Stomach (tissue), 9 donors: ENCODE results near the gene CD59. TPM values are rescaled to one million over a fixed set of nuclear protein-coding genes. Genes with fewer than 3 reads are reported as not detected.
A peak's percentile ranks its signal among the peaks of the same experiment; 100 is the strongest.

Experiments used
- DNase-seq, 2 donors: peaks; one replicate each; pipeline versions ENCODE4 v3.0.0 to v3.0.0-alpha.2; 2013 to 2019
- H3K27ac ChIP-seq, 5 donors: fragments of 200-600 bp in 4 of 5; sonication (generic) in 4 of 5; one replicate each; pipeline ENCODE4 v1.5.1; 2013 to 2019; ENCODE audit warnings: mild to moderate bottlenecking in 1 of 5, moderate library complexity in 1 of 5
- H3K27me3 ChIP-seq, 3 donors: fragments of 200-600 bp; sonication (generic); one replicate each; pipeline ENCODE4 v1.5.1; 2017 to 2019; ENCODE audit warnings: mixed run types in 1 of 3
- H3K36me3 ChIP-seq, 4 donors: fragments of 200-600 bp; sonication (generic); 1 replicate in 3 of 4; 2 replicates in 1 of 4; pipeline ENCODE4 v1.5.1; 2016 to 2019
- H3K4me1 ChIP-seq, 4 donors: fragments of 200-600 bp; sonication (generic); one replicate each; pipeline ENCODE4 v1.5.1; 2016 to 2019
- H3K4me3 ChIP-seq, 4 donors: fragments of 200-600 bp; sonication (generic) in 3 of 4; one replicate each; pipeline ENCODE4 v1.5.1; 2016 to 2019; ENCODE audit warnings: mild to moderate bottlenecking in 1 of 4
- H3K9me3 ChIP-seq, 4 donors: fragments of 200-600 bp; sonication (generic); one replicate each; pipeline ENCODE4 v1.5.1; 2016 to 2019
- CTCF ChIP-seq, 7 experiments: fragments of 450-650 bp in 4 of 7; fragments of 200-600 bp in 3 of 7; sonication (generic) in 3 of 7; IDR thresholded peaks; one replicate each; pipeline ENCODE4 v1.5.1; 2016 to 2019; ENCODE audit warnings: antibody characterized with exemption in 7 of 7, control low read depth in 2 of 7, mild to moderate bottlenecking in 1 of 7
- EP300 ChIP-seq: sonication (generic); formaldehyde crosslinking; IDR thresholded peaks from one replicate; pipeline ENCODE4 v1.6.1; 2017; ENCODE audit warnings: antibody characterized with exemption
- POLR2A ChIP-seq, 4 donors: fragments of 450-650 bp; IDR thresholded peaks; one replicate each; pipeline ENCODE4 v1.6.1; 2016; ENCODE audit warnings: antibody characterized with exemption in 4 of 4, control low read depth in 2 of 4, mild to moderate bottlenecking in 1 of 4, moderate library complexity in 1 of 4
- POLR2AphosphoS5 ChIP-seq, 3 donors: sonication (generic); formaldehyde crosslinking; IDR thresholded peaks; one replicate each; pipeline ENCODE4 v1.6.1; 2016; ENCODE audit warnings: antibody characterized with exemption in 3 of 3
- WGBS, 5 donors: extraction: QIAGEN DNeasy Blood & Tissue Kit in 3 of 5; methylation state at CpG; one replicate each; pipeline versions ENCODE4 v1.1.5 to v1.1.7; 2013 to 2018; 5-methylcytosine and 5-hydroxymethylcytosine counted together
- intact Hi-C: fragments of 100-400 bp; cut with DNase I; formaldehyde crosslinking; loops from one replicate; pipeline ENCODE4 v1.15.1; 2023; ENCODE audit warnings: low total_unique reads
- polyA plus RNA-seq, 3 donors: library from polyadenylated mRNA; stranded (reverse); fragments of 200-250 nt; gene quantifications; one replicate each; pipeline ENCODE4 v1.2.3, GENCODE V29; 2013
- total RNA-seq, 5 donors: library from RNA; depleted of rRNA; stranded (reverse); fragments of >200 nt; gene quantifications; one replicate each; pipeline versions ENCODE4 v1.1.0 to v1.2.3, GENCODE V29; 2014 to 2016
- donor health status: healthy with polysubstance abuse.
- donor health status: Bipolar disorder and iron deficiency.
- donor health status: healthy.

CD59 gene
- total and polyA plus RNA-seq, 8 donors: 6.4 to 225 (median 138) TPM

DNA sequence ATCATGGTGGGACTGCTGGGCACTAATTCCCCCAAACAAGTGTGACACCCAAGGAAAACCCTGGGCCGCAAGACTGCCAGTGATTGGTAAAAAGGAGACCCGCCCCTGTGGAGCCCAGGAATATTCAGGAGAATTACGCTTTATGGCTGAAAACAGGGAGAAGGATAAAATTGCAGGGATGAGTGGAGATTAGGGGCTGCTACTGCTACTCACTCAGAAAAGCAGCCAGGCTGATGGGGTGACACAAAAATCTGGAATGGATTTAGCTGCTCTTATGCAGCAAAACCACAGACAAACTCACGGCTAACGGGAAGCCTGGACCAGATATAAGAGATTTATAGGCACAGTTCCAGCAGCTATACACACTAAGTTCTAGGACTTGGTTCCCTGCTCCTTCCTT is 42.5 kb upstream of the CD59 start:
- 34 to 59% (median 47%) methylated on average over 5 of the region's 5 CpGs for WGBS, 5 donors
- Histone ChIP-seq H3K27ac (no peak overlapping the region), H3K4me3 (no peak overlapping the region), H3K27me3 (peaks cover 0 to 16% (median 0%) of the 10 kb centered on the region in 3 donors), H3K4me1 (peaks cover 6 to 27% (median 16%) of the 10 kb centered on the region in 4 donors), H3K36me3 (no peaks in the 10 kb centered on the region), H3K9me3 (no peaks in the 10 kb centered on the region)
- peak in 1 of 2 donors; percentile 77 for DNase-seq
- no peak for TF ChIP-seq CTCF (IDR thresholded peaks at IDR 0.05)
- TF ChIP-seq POLR2AphosphoS5 (IDR thresholded peaks at IDR 0.05): no peak
- TF ChIP-seq EP300: no peak
- TF ChIP-seq POLR2A (IDR thresholded peaks at IDR 0.05): no peak
- intact Hi-C loops: loop anchor here (10.0 kb wide), 1 partner anchor 656 kb away; the partner anchor contains the start of gene CAT

GRCh38 chr11:33777906-33778305 is 41.7 kb upstream of the CD59 start:
- no peak for DNase-seq
- Histone ChIP-seq H3K9me3 (no peaks in the 10 kb centered on the region), H3K27me3 (peaks cover 0 to 16% (median 0%) of the 10 kb centered on the region in 3 donors), H3K27ac (no peak overlapping the region), H3K36me3 (no peaks in the 10 kb centered on the region), H3K4me1 (peaks cover 12 to 33% (median 23%) of the 10 kb centered on the region in 4 donors), H3K4me3 (no peak overlapping the region)
- intact Hi-C loops: loop anchor here (10.0 kb wide), 1 partner anchor 657 kb away; the partner anchor contains the start of gene CAT
- 71 to 88% (median 79%) methylated on average over 7 to 9 of the region's 9 CpGs for WGBS, 5 donors
- TF ChIP-seq POLR2A (IDR thresholded peaks at IDR 0.05) (no peak), POLR2AphosphoS5 (IDR thresholded peaks at IDR 0.05) (no peak), EP300 (no peak), CTCF (IDR thresholded peaks at IDR 0.05) (no peak)

GRCh38 chr11:33775832-33776470 is 39.7 kb upstream of the CD59 start:
- peaks cover 0 to 16% (median 0%) of the 10 kb centered on the region in 3 donors for H3K27me3 ChIP-seq
- intact Hi-C loops: loop anchor here (10.0 kb wide), 1 partner anchor 659 kb away; the partner anchor contains the start of gene CAT
- no peak for DNase-seq
- WGBS, 5 donors: 43 to 67% (median 48%) methylated on average over 1 of the region's 1 CpG
- no peaks in the 10 kb centered on the region for H3K9me3 ChIP-seq
- no peak overlapping the region for H3K27ac ChIP-seq
- peaks cover 18 to 53% (median 35%) of the 10 kb centered on the region in 4 donors for H3K4me1 ChIP-seq
- H3K4me3 ChIP-seq: no peak overlapping the region
- no peak for TF ChIP-seq EP300
- no peak for TF ChIP-seq CTCF (IDR thresholded peaks at IDR 0.05)
- no peak for TF ChIP-seq POLR2AphosphoS5 (IDR thresholded peaks at IDR 0.05)
- TF ChIP-seq POLR2A (IDR thresholded peaks at IDR 0.05): no peak
- no peaks in the 10 kb centered on the region for H3K36me3 ChIP-seq

- intact Hi-C loops: loop anchor here (10.0 kb wide), 1 partner anchor 659 kb away; the partner anchor contains the start of gene CAT
- no peak for DNase-seq
- H3K9me3 ChIP-seq: no peaks in the 10 kb centered on the region
- peaks cover 0 to 16% (median 0%) of the 10 kb centered on the region in 3 donors for H3K27me3 ChIP-seq
- TF ChIP-seq EP300 (no peak), CTCF (IDR thresholded peaks at IDR 0.05) (no peak), POLR2A (IDR thresholded peaks at IDR 0.05) (no peak)
- H3K4me3 ChIP-seq: peak overlapping the region in 1 of 4 donors; percentile 99
- WGBS, 5 donors: 69 to 81% (median 72%) methylated on average over 7 of the region's 7 CpGs
- peaks cover 18 to 58% (median 38%) of the 10 kb centered on the region in 4 donors for H3K4me1 ChIP-seq
- no peak overlapping the region for H3K27ac ChIP-seq
- H3K36me3 ChIP-seq: peaks cover 0 to 2% (median 1%) of the 10 kb centered on the region in 4 donors
Measured at GRCh38 chr11:33775467-33775807, 39.2 kb upstream of the CD59 start.
